Skin epidermis (tissue), 12 donors: Measurements from ENCODE around the gene TSACC.
A peak's percentile ranks its signal among the peaks of the same experiment; 100 is the strongest.
"Not testable (repeated sequence)": the region's sequence is repeated elsewhere in the genome, so short reads cannot be mapped to it uniquely, and the experiment has no call there.

Experiments used
- H3K27ac ChIP-seq, 21 experiments: fragments of 200-600 bp; sonication (generic) in 11 of 21; one replicate each; pipeline ENCODE4 v1.5.0; 2020; ENCODE audit warnings: mild to moderate bottlenecking in 3 of 21, inconsistent platforms in 2 of 21, moderate library complexity in 2 of 21
- H3K4me3 ChIP-seq, 7 experiments: fragments of 200-600 bp; sonication (generic) in 2 of 7; one replicate each; pipeline ENCODE4 v1.5.0; 2020; ENCODE audit warnings: inconsistent platforms in 2 of 7, mild to moderate bottlenecking in 2 of 7, moderate library complexity in 1 of 7

Gene TSACC

GRCh38 chr1:156338180-156338976 lies at the start of gene TSACC, which contains the start of gene CCT3:
Gene TSACC (plus strand): TSS chr1:156338526. CDS start chr1:156339758, 1,232 bp downstream.
Gene CCT3 (minus strand): TSS chr1:156338292. CDS start chr1:156338184, 108 bp downstream.
- Histone ChIP-seq H3K27ac (peak within 1 kb of the TSS in 20 of 21 experiments; percentile 62 to 90 (median 82)), H3K4me3 (peak within 1 kb of the TSS; percentile 56 to 95 (median 72))

- H3K27ac ChIP-seq = no peak overlapping the region
- no peak overlapping the region for H3K4me3 ChIP-seq
Measured at GRCh38 chr1:156289857-156290256, 48.5 kb upstream of the TSACC start.

GRCh38 chr1:156291226-156292061 lies 46.9 kb upstream of the TSACC start:
- Histone ChIP-seq H3K27ac (peak overlapping the region in 20 of 21 experiments; percentile 4 to 81 (median 58)), H3K4me3 (peak overlapping the region in 6 of 7 experiments; percentile 9 to 35 (median 22))

- H3K27ac ChIP-seq = peak overlapping the region in 2 of 21 experiments; percentile 18 to 28
- H3K4me3 ChIP-seq = no peak overlapping the region
Measured at GRCh38 chr1:156293098-156293434, 45.3 kb upstream of the TSACC start.

- H3K27ac ChIP-seq = peak overlapping the region in 1 of 21 experiments; percentile 79
Measured at GRCh38 chr1:156293895-156294294, 44.4 kb upstream of the TSACC start.

GRCh38 chr1:156295391-156295947 lies 42.9 kb upstream of the TSACC start, which contains the start of gene GLMP:
Gene GLMP (minus strand): TSS chr1:156295679. CDS start chr1:156295645, 34 bp downstream.
- Histone ChIP-seq H3K4me3 (peak within 1 kb of the TSS; percentile 63 to 80 (median 68)), H3K27ac (peak within 1 kb of the TSS; percentile 37 to 89 (median 80))

More at GRCh38 chr1:156293895-156294294, 44.4 kb upstream of the TSACC start:
- H3K4me3 ChIP-seq = no peak overlapping the region

GRCh38 chr1:156298852-156299357 lies 39.4 kb upstream of the TSACC start, which contains the start of gene VHLL:
Gene VHLL (minus strand): TSS chr1:156299307. CDS start chr1:156299189, 118 bp downstream.
- H3K27ac ChIP-seq = no peak within 1 kb of the TSS
- H3K4me3 ChIP-seq = no peak within 1 kb of the TSS

- Histone ChIP-seq H3K4me3 (no peak overlapping the region), H3K27ac (no peak overlapping the region)
Measured at GRCh38 chr1:156303241-156303640, 35.1 kb upstream of the TSACC start.

GRCh38 chr1:156305215-156305614 lies 33.1 kb upstream of the TSACC start:
- H3K27ac ChIP-seq = no peak overlapping the region
- H3K4me3 ChIP-seq = no peak overlapping the region

GRCh38 chr1:156308078-156308477 lies 30.2 kb upstream of the TSACC start:
- Histone ChIP-seq H3K4me3 (no peak overlapping the region), H3K27ac (no peak overlapping the region)

GRCh38 chr1:156310962-156311361 lies 27.4 kb upstream of the TSACC start:
- no peak overlapping the region for H3K4me3 ChIP-seq
- H3K27ac ChIP-seq = peak overlapping the region in 1 of 21 experiments; percentile 56

GRCh38 chr1:156316909-156317308 lies 21.4 kb upstream of the TSACC start:
- no peak overlapping the region for H3K4me3 ChIP-seq
- H3K27ac ChIP-seq = no peak overlapping the region

GRCh38 chr1:156319664-156320063 lies 18.7 kb upstream of the TSACC start:
- Histone ChIP-seq H3K27ac (no peak overlapping the region), H3K4me3 (no peak overlapping the region)

- Histone ChIP-seq H3K4me3 (no peak overlapping the region), H3K27ac (no peak overlapping the region)
Measured at GRCh38 chr1:156320560-156320959, 17.8 kb upstream of the TSACC start.

GRCh38 chr1:156323179-156323578 lies 15.1 kb upstream of the TSACC start:
- H3K4me3 ChIP-seq, H3K27ac ChIP-seq: not testable (repeated sequence)

- Histone ChIP-seq H3K4me3 (peak overlapping the region in 1 of 7 experiments; percentile 70), H3K27ac (peak overlapping the region in 1 of 21 experiments; percentile 6)
Measured at GRCh38 chr1:156336242-156336641, 2.1 kb upstream of the TSACC start.

- Histone ChIP-seq H3K4me3 (peak overlapping the region; percentile 56 to 95 (median 72)), H3K27ac (peak overlapping the region in 20 of 21 experiments; percentile 12 to 90 (median 78))
Measured at GRCh38 chr1:156337052-156337887, 1.1 kb upstream of the TSACC start.

GRCh38 chr1:156337888-156338179 lies 492 bp upstream of the TSACC start:
- Histone ChIP-seq H3K4me3 (peak overlapping the region; percentile 56 to 95 (median 72)), H3K27ac (peak overlapping the region in 20 of 21 experiments; percentile 12 to 90 (median 78))
